Stimulated activated CD4-positive, alpha-beta T cell treated with anti-CD3 and anti-CD28 coated beads, Interleukin-15, amount 100 ng/mL, for 24 hours (primary cell): ENCODE data around the gene MYBPH.

ENCODE experiments used
- DNase-seq: peaks from one replicate; pipeline ENCODE4 v3.0.0-alpha.2; 2020

Gene MYBPH

DNA sequence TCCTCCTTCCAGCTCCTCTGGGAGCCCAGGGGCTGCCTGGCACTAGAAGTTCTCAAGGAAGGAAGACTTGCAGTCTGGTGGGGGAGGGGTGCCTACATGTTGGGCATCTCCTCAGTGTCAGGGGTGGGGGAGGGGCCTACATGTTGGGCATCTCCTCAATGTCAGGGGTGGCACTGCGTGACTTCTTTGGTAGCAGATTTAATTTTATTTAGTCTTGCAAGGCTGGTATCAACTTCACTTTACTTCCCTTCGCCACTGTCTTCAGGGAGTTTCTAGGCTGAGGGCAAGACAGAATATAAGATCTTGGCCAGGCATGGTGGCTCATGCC, 29.6 kb downstream of the MYBPH start:
- no peak for DNase-seq

DNA sequence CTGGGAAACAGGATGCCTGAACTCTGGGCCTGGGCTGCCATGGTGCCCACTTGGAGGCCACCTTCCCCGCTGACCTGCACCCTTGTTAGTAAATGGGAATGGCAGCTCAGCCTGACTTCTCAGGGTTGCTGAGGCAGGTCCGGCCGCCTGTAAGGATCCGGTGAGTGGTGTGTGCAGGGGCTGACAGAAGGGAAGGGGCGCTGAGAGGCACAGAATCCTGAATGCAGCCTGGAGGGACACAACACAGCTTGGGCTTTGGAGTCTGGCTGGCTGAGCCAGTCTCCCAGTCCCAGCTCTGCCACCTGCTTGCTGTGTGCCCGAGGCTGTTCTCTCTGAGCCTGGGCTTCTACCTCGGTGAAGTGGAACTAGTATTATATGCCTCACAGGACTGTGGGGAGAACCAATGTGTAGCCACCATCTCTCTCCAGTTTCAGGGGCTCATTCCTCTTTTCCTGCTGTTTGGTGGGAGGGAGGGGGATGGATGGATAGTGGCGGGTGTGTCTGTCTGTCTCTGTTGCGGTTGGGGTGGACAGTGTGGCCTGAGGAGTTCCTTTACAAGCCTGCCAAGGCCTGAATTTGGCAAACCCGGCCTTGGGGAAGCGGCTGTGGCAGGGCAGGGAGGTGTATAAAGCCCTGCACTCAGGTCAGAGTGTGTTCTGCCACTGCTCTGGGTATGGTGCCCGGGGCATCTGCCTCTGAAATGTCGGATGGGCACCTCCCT, 30.1 kb downstream of the MYBPH start:
- DNase-seq: no peak

DNA sequence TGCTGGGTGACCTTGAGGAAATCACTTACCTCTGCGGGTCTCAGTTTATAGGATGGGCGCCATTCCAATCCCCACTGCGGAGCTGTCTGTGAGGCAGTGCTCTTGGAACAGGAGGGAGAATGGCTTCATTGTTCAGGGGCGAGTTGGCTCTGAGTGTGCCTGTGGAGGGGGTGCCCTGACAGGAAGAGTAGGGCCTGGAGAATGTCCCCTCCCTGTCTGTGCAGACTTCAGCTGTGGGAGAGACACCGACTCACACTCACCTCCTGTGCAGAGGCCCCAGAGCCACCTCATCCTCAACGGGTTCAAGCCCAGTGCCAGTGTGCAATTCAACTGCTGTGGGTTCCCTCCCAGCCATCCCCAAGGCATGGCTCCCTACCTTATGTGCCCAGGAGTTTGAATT, 31.0 kb downstream of the MYBPH start:
- DNase-seq: no peak

DNA sequence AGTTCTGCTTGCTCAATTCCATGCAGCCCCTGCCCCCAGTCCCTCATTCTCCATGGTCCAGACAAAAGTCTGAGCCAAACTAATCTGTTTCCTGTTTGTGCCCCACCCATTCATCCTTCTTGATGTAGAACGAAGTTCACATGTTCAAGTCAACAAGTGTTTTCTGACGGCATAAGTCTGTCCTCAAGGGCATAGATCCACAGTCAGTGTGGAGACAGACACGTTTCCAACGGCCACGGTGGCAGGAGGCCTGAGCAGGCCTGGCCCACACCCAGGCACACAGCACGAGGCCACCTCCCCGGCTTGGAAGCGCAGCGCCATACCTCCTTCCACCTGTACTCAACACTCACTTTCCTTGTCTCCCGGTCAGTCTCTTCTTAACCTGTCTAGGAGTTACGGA, 32.0 kb downstream of the MYBPH start:
- DNase-seq: no peak

DNA sequence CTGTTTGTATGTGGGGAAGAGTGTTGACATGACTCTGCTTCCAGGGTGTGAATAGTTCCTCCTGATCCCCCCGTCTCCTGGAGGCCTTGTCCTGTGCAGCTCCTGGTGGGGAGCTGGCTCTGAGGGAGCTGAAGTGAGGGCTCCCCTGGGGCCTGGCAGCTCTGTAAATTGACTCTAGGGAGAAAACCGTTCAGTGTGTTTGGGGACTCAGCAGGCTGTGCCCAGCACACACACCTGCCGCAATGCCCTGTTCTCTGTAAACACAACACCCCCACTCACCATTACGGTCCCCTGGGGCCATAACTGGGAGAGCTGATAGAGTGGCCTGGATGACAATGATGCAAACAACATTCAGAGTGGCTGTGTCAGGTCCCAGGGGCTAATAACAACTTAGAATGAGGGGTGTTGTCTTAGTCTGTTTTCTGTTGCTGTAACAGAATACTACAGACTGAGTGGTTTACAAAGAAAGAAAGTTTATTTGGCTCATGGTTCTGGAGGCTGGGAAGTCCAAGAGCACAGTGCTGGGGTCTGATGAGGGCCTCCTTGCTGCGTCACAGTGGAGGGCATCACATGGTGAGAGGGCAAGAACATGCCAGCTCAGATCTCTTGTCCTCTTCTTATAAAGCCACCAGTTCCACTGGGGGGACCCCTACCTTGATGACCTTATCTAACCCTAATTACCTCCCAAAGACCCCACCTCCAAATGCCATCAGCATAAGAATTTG, 32.8 kb downstream of the MYBPH start:
- no peak for DNase-seq

DNA sequence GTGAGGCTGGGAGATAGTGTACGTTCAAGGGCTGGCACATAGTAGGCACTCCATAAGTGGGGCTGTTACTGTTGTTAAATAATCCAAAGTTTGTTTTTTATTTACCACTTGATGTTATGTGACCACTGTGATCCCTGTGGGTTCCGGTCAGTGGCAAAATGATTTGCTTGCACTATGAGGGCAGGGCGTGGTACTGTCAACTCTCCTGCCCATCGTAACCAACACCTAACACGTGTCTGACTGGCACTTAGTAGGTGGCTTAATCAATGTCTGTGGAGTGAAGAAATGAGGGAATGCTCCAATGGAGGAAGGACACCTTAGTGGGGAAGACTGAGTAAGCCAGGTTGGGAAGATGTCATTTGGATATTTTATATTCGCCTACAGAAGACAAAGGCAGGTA, 33.5 kb downstream of the MYBPH start:
- no peak for DNase-seq

DNA sequence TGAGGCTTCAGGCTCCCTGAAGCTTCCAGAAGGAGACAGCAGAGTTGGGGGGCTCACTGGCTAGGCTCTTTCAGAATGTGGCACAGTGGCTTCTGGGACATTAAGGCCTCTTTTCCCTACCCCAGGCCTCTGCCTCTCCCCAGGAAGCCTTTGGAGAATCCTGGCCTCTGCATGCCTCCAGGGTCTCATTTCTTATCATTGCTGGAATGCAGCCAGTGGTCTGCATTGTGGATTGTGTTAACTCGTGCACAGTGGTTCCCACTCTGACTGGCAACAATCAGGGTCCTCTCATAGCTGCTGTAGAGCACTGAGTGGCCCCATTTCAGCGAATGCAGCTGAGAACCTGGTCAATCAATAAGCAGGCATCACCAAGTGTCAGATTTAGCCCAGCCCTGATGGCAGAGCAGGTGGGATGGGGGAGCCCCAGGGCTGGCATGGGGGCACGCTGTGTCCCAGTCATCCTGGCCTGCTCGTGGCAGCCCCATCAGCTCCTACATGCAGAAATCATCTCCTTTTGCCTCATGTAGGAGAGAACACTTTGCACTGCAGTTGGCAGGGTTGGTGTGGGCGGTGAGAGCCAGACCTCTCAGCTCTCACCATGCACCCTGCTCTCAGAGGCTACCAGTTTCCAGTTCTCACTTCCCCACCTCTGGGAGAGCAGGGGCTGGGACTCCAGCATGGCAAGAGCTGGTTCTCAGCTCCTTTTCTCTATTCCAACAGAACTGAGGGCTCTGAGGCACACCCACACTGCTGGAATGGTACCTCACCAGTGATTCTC, 34.7 kb downstream of the MYBPH start:
- no peak for DNase-seq

DNA sequence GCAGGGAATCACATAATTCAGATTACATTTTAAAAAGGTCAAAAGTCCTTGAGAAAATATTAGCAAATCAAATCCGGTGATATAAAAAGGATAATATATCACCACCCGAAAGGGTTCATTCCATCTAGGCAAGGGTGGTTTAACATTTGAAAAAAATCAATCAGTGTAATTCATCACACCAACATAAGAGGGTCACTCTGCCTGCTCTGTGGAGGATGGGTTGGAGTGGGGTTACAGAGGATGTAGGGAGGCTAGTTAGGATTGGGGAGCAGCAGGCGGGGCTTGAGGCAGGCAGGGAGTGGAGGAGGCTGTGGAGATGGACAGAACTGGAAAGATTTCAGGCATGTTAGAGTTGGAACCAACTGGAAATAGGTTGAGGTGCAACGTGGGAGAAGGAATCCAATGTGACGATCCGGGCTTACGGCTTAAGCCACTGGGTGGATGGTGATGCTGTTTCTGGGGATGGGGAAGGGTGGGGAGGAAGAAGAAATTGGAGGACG, 35.6 kb downstream of the MYBPH start:
- DNase-seq: no peak

DNA sequence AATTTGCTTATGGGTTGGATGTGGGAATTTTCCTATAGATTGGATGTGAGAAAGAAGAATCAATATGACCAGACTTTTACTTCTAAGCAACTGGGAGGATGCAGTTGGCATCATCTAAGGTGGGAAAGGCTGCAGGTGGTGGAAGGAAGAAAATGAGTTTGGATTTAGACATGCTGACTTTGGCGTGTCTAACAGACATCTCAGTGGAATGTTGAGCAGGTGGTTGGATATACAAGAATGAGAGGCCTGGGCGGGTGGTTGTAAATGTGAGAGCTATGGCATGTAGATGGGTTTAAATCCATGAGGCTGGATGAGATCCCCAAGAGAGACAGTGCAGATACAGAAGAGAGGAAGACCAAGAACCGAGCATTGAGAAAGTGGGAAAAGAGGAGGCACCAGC, 37.6 kb downstream of the MYBPH start:
- no peak for DNase-seq

DNA sequence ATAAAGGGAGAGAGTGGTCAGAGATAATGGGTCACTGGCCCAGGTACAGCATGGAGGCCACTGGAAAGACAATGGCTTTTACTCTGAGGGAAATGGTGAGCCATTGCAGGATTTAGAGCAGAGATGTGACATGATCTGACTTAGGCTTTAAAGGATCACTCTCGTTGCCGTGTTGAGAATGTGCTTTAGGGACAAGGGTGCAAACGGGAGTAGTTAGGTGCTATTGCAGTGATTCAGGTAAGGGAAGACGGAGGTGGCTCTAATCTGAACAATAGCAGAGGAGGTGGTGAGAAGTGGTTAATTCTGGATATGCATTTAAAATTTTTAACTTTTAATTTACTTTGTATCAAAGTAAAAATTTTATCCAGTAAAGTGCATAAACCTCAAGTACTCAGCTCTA, 38.3 kb downstream of the MYBPH start:
- no peak for DNase-seq

DNA sequence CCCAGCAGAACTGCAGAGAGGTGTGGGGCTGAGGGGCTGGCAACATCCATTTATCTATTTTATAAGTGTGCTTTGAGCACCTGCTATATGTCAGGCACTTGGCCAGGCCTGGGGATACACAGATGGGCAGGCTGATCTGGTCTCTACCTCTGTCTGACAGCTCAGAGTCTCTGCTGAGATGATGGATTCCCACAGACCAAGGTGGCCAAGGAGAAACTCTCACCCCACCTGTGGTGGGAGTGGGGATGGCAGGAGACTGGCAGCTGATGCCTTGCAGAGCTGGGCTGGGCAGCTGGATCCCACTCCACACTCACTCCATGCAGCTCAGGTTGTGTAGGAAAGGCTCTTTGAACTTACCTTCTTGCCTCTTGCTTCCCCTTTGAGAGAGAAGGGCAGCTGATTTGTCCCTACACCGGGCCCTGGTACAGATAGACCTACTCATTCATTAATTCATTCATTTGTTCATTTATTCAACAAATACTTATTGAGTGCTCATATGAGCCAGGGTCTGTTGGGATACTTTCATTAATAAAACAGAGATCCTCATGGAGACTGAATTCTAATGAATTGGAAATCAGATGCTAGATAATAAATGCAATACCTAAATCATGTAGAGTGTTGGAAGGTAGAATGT, 39.1 kb downstream of the MYBPH start:
- DNase-seq: no peak

DNA sequence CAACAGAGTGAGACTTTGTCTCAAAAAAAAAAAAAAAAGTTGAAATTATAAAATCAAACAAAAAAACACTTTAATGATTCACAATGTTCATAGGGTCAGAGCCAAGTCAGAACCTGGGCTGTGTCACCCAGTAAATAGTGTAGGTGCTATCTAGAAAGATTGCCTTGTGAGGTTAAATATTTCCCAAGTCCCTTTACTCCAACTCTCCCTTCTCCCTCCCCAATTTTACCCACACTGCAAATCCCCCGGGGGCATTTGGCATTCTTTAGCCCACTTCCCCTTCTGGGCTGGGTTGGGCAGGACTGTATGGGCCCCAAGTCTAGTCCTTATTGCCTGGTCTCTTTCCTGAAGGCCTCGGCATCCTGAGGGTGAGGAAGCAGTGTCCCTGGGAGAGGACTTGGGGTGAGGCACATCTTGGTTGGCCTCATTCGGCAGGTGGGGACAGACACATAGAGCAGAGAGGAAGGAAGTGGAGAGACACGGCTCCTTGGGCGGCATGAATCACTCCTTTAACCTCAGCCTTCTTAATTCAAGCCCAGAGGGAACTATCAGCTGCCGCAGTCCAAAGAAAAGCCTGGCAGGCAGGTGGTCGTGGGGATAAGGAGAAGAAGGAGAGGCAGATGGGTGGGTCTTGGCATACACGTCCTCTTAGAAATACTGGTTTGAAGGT, 39.9 kb downstream of the MYBPH start:
- no peak for DNase-seq

DNA sequence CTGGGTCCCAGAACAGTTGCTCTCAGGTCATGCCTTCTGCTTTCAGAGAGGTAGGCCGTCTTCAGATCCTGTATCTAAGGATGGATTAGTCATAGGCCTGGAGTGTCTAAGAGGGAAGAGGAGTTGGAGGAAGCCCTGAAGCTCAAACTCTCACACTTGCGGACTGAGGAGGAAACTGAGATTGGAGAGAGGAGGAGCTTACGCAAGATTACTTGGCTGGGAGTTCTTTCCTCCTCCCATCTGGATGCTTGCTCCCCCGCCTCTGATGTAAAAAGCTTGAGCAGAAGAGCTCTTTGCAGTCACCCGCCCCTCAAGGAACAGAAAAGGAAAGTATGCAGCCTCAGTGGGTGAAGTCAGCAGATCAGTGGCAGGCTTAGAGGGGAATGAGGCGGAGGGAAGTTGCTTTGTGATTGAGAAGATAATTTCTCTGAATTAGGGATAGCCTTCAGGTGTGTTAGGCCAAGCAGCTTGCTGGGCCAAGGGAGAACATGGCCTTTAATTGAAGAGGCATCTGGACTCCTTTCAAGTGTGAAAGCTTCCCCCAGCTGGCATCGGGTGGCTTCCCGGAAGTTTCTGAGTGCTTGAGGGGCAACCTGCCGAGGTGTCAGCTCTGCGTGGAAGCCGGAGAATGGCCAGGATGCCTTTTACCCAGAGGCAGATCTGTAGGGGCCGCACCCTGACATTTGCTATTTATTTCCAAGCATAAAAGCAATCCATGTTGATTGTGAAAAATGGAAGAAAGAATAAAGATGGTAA, 41.5 kb downstream of the MYBPH start:
- DNase-seq: no peak

DNA sequence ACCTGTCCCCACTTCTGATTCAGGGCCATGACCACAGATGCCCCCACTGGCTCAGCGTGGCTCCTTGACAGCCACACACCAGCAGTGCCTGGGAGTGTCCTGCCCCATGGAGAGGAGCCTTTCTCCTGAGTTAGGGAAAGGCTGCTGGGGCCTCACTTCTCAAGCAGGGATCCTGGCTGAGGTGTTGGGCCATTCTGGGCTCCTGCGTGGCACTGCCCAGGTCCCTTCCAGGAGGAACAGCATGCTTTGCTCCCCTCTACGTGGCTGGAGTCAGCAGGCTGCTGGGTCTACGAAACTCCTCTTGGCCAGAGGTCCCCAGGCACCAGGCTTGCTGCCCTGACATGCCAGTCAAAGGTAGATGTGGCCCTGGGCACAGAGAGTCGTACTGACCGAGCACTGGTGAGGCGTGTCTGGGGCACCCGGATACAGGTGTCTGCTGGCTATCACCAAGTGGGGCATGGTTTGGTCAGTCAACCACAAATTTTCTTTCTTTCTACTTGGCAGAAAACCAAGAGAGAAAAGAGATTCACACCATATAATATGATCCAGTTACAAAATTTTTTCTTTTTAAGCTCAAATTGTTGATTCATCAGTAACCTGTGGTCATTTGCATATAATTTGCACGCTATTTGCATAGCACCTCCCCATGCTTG, 44.0 kb downstream of the MYBPH start:
- DNase-seq: no peak

DNA sequence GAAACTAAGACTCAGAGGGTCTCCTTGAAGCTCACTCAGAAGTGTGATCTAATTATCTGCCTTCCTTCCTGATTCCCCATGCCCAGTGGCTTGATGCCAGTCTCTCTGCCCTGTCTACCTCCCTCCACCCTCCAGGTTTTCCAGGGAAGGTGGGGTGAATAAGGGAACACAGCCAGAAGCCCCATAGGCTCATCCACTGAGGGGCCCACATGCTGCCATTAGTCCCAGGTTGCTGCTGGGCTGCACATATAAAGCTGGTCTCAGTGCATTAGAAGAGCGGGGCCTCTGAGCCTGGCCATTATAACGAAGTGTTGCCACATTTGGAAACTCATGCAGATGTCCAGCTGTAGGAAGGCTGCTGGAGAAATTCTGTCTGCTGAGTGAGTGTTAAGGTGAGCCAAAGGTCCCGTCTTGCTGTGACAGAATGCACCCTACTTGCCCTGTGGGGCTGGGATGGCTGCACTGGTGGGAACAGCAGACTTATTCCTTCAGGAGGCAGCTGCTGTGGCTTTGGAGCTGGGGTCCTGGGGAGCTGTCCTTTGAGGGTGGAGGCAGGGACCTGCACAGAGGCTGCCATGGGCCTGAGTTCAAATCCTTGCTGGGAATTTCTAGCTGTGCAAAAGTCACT, 45.2 kb downstream of the MYBPH start:
- DNase-seq: no peak

DNA sequence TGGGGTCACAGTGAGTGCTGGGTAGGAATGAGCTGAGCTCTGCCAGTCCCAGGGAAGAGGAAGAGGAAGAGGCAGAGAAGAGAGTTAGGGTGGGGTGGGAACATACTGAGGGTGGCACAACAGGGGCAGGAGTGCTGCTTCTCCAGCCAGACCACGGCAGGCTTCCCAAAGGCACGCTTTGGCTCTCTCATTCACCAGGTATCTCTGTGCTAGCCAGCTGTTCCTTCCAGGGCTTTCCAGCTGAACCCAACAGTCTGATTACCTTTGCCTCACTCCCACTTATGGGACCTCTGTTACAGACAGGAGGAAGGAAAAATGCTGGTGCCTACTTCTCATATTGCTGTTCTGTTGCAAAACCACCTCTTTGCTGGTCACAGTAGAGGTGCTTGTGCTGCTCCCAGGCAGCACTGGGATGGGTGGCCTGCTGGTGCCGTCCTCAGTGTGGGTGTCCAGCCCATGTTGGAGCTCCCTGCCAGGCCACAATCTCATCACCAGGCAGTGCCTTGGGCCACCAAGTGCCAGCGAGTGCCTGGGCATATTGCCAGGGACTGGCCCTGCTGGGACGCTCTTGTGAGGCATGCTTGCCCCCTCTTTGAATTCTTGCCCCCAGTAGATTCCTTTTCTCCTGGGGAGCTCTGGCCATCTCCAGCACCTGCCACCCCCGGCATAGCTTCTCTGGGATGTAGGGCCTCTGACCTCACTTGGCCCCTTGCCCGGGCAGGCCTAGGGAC, 46.0 kb downstream of the MYBPH start:
- DNase-seq: no peak

DNA sequence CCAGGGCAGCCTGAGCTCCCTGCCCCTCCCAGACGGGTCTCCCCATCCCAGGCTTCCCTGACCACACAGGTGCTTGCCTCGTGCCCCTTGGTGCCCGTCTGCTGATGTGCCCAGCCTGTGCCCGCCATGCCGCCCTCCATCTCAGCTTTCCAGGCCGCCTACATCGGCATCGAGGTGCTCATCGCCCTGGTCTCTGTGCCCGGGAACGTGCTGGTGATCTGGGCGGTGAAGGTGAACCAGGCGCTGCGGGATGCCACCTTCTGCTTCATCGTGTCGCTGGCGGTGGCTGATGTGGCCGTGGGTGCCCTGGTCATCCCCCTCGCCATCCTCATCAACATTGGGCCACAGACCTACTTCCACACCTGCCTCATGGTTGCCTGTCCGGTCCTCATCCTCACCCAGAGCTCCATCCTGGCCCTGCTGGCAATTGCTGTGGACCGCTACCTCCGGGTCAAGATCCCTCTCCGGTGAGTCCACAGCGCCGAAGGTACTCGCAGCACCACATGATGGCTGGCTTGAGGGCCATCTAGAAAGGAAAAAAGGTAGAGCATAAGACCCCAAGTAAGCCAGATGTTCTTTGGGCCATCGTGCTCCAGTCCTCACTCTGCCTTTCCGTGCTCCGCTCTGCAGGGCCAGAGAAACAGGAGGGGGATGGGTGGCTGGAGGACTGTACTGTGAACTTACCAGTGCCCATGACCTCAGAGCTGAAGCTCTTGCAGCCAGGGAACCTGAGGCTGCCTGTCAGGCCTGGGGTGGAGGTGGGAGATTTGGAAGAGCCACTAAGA, 46.7 kb downstream of the MYBPH start:
- no peak for DNase-seq

DNA sequence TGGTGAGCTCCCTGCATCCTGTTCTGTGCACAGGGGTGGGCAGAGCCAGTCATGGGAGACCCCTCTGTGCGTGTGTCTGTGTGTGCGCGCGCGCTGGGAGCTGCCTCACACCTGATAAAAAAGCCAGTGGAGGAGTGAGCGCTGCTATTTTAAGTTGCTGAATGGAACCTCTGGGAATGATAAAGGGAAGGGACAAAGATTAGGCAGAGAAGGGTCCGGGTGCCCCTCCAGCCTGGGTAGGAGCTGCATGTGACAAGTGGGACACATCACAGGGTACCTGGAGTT, 47.3 kb downstream of the MYBPH start:
- DNase-seq: no peak

DNA sequence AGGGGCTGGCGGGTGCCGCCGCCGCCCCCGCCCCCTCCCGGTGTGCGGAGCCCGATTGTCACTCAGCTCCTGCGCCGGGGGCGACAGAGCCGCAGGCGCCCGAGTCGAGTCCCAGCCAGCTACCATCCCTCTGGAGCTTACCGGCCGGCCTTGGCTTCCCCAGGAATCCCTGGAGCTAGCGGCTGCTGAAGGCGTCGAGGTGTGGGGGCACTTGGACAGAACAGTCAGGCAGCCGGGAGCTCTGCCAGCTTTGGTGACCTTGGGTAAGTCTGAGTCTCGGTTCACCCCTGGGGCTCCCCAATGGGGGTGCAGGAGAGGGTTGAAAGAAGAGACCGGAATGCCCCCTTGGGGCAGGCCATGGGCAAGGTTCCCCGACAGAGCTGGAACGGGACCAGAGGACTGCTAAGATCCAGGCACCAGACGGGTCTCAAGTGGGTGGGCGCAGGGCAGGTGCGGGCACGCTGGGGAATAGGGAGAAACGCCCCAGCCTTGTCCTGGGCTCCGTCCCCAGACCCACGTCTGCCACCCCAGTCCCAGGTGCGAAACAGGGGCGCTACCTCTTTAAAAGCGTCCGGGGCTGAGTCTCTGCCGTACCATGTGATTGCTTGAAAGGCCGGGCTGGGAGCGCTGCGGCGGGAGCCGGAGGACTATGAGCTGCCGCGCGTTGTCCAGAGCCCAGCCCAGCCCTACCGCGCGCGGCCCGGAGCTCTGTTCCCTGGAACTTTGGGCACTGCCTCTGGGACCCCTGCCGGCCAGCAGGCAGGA, 47.8 kb downstream of the MYBPH start, which contains the start of gene ADORA1:
TSS of gene ADORA1 (plus strand) at position 61 of the 765 bp plus-strand sequence. CDS start 1,116 bp downstream, outside the sequence.
- DNase-seq: peak; percentile 14
